ENCODE results near the gene BCR.
"Not testable (repeated sequence)": the region's sequence is repeated elsewhere in the genome, so short reads cannot be mapped to it uniquely, and the experiment has no call there.

BCR gene

DNA sequence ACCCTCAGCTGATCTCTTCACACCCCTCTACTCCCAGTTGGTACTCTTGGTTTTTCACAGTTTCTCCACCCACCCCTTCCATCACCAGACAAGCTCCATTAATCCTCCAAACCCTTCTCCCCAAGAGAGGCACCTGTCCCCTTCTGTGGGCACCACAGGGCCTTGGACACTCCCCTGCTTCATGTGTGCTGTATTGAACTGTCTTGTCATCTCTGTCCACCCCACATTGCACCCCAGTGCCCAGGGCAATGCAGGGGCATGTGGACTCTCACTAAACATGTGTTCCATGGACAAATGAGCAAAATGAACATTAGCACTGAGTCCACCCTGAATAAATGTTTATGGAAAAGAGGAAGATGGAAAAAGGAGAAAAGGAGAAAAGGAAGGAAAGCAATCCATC lies 181.4 kb downstream of the BCR start:
- no peak for DNase-seq (ENCODE audit: extremely low read depth, insufficient read length)
- TF ChIP-seq, protein P1, sequence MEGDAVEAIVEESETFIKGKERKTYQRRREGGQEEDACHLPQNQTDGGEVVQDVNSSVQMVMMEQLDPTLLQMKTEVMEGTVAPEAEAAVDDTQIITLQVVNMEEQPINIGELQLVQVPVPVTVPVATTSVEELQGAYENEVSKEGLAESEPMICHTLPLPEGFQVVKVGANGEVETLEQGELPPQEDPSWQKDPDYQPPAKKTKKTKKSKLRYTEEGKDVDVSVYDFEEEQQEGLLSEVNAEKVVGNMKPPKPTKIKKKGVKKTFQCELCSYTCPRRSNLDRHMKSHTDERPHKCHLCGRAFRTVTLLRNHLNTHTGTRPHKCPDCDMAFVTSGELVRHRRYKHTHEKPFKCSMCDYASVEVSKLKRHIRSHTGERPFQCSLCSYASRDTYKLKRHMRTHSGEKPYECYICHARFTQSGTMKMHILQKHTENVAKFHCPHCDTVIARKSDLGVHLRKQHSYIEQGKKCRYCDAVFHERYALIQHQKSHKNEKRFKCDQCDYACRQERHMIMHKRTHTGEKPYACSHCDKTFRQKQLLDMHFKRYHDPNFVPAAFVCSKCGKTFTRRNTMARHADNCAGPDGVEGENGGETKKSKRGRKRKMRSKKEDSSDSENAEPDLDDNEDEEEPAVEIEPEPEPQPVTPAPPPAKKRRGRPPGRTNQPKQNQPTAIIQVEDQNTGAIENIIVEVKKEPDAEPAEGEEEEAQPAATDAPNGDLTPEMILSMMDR (IDR thresholded peaks at IDR 0.05; ENCODE audit: insufficient read depth, low read length, poor library complexity, severe bottlenecking), result no peak
- Histone ChIP-seq H3K27me3 (replicated peaks; ENCODE audit: control insufficient read depth, insufficient read depth, low read length) (peaks cover 3% of the 10 kb centered on the region), H3K4me3 (replicated peaks; ENCODE audit: low read depth, low read length) (no peak overlapping the region), H3K36me3 (ENCODE audit: control insufficient read depth, insufficient read depth, low read length) (no peaks in the 10 kb centered on the region)

DNA sequence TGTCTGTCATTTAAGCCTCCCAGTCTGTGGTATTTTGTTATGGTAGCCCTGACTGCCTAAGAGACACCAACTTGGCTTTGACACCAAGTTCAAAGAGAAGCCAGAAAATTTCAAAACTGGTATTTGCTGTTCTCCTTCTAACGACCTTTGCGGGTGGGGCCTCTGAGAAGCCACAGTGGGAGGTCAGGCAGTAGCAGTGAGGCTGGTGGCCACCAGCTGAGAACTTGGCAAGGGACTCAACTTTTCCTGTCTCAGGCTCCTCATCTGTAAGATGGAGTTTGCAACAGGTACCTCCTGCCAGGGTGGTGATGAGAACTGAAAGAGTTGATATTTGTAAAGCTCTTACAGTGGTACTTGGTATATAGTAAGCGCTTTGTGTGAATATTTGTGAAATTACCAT lies 183.4 kb downstream of the BCR start:
- TF ChIP-seq, protein P1 (IDR thresholded peaks at IDR 0.05; ENCODE audit: insufficient read depth, low read length, poor library complexity, severe bottlenecking), result no peak
- no peak for DNase-seq (ENCODE audit: extremely low read depth, insufficient read length)
- H3K36me3 ChIP-seq (ENCODE audit: control insufficient read depth, insufficient read depth, low read length), result no peaks in the 10 kb centered on the region
- H3K27me3 ChIP-seq (replicated peaks; ENCODE audit: control insufficient read depth, insufficient read depth, low read length), result peaks cover 4% of the 10 kb centered on the region; the same call in 1 of the 2 replicates
- no peak overlapping the region for H3K4me3 ChIP-seq (replicated peaks; ENCODE audit: low read depth, low read length)

DNA sequence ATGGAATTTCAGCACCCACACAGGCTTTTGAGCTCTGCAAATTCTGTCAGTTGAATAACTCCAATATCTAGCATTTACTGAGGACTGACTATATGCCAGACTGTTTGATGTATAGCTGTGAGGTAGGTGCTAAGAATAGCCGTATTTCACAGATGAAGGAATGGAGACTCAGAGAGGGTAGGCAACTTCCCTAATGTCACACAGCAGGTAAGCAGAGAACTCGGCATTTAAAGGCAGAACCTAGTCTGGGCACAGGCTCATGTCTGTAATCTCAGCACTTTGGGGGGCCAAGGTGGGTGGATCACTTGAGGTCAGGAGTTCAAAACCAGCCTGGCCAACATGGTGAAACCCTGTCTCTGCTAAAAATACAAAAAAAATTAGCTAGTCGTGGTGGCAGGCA lies 184.1 kb downstream of the BCR start:
- DNase-seq (ENCODE audit: extremely low read depth, insufficient read length), result no peak
- no peak overlapping the region for H3K4me3 ChIP-seq (replicated peaks; ENCODE audit: low read depth, low read length)
- H3K36me3 ChIP-seq (ENCODE audit: control insufficient read depth, insufficient read depth, low read length), result no peaks in the 10 kb centered on the region
- peaks cover 4% of the 10 kb centered on the region; the same call in 1 of the 2 replicates for H3K27me3 ChIP-seq (replicated peaks; ENCODE audit: control insufficient read depth, insufficient read depth, low read length)
- TF ChIP-seq, protein P1 (IDR thresholded peaks at IDR 0.05; ENCODE audit: insufficient read depth, low read length, poor library complexity, severe bottlenecking), result no peak

DNA sequence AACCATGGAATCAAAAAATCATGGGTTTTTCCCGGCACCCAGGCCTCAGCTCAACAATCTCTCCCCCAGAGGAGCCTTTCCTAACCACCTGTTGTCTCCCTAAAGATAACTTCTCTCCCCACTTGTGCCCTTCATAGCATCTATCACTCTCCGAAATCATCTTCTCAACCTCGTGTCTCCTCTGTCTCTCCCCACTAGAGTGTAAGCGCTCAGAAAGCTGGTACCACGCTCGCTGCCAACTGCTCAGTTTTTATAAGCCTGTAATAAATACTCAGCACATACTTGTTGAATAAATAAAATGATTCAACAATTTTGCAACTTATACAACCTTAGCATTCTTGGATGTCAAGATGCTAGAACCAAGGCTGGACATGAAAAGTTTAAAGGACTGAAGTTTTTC lies 185.2 kb downstream of the BCR start:
- TF ChIP-seq, protein P1 (IDR thresholded peaks at IDR 0.05; ENCODE audit: insufficient read depth, low read length, poor library complexity, severe bottlenecking), result no peak
- no peak for DNase-seq (ENCODE audit: extremely low read depth, insufficient read length)
- H3K27me3 ChIP-seq (replicated peaks; ENCODE audit: control insufficient read depth, insufficient read depth, low read length), result peaks cover 4% of the 10 kb centered on the region

DNA sequence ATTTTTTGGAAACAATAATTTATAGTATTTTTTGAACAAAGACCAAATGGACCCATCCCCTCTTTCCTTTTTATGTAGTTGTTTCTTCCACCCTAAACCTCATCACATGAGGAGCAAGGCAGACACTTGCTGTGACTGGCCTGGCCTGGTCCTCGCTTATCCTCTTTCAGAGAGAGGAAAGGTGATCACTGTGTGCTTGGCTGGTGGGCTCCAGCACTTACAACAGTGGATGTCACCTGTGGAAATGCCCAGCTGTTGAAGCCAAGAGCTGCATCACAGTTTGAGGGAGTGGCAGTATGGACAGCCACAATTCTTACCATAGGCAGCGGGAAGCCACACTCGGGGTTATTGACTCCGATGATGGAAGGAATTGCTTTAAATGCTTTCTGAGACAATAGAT lies 185.7 kb downstream of the BCR start:
- no peak for DNase-seq (ENCODE audit: extremely low read depth, insufficient read length)
- TF ChIP-seq, protein P1 (IDR thresholded peaks at IDR 0.05; ENCODE audit: insufficient read depth, low read length, poor library complexity, severe bottlenecking), result no peak
- H3K36me3 ChIP-seq (ENCODE audit: control insufficient read depth, insufficient read depth, low read length), result no peaks in the 10 kb centered on the region
- H3K4me3 ChIP-seq (replicated peaks; ENCODE audit: low read depth, low read length), result no peak overlapping the region
- peaks cover 4% of the 10 kb centered on the region for H3K27me3 ChIP-seq (replicated peaks; ENCODE audit: control insufficient read depth, insufficient read depth, low read length)

More for the DNA sequence above, 185.2 kb downstream of the BCR start:
- no peak overlapping the region for H3K4me3 ChIP-seq (replicated peaks; ENCODE audit: low read depth, low read length)
- H3K36me3 ChIP-seq (ENCODE audit: control insufficient read depth, insufficient read depth, low read length), result no peaks in the 10 kb centered on the region

DNA sequence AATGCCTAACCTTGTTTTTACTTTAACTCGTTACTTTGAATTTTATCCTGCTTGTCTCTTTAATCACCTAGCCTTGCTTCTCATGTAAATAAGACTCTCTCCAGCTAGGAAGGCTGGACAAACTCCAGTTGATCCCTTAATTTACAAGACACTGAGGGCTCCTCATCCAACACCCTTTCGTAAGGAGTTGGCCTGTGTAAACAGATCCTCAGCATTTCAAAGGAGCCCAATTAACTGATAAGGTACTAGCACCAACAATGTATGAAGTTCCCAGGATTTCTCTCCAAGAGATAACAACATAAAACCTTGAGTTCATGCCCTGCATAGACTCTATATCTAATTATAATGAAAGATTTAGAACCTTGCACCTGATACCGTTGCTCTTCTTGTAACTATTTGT lies 186.9 kb downstream of the BCR start:
- H3K36me3 ChIP-seq (ENCODE audit: control insufficient read depth, insufficient read depth, low read length); H3K27me3 ChIP-seq (replicated peaks; ENCODE audit: control insufficient read depth, insufficient read depth, low read length); H3K4me3 ChIP-seq (replicated peaks; ENCODE audit: low read depth, low read length); DNase-seq (ENCODE audit: extremely low read depth, insufficient read length): not testable (repeated sequence)

Data from GM06990 (cell line).